Mucosa of descending colon (tissue), 3 donors: Measurements from ENCODE around the gene EGFLAM. TPM values are rescaled to one million over a fixed set of nuclear protein-coding genes. Genes with fewer than 3 reads are reported as not detected.

Experiments used
- ATAC-seq: fragments of 200-7000 bp; cut with Tn5 transposase; one replicate; pipeline ENCODE4 v1.9.1; 2020; ENCODE audit warnings: mild to moderate bottlenecking, moderate library complexity
- DNase-seq, 3 donors: peaks; one replicate each; pipeline ENCODE4 v3.0.0-alpha.2; 2020
- H3K36me3 ChIP-seq: fragments of 200-600 bp; one replicate; pipeline ENCODE4 v1.8.0; 2021; ENCODE audit warnings: low read depth, mild to moderate bottlenecking
- H3K4me1 ChIP-seq: fragments of 200-600 bp; one replicate; pipeline ENCODE4 v1.8.0; 2021; ENCODE audit warnings: low read depth, mild to moderate bottlenecking
- H3K4me3 ChIP-seq: fragments of 200-600 bp; one replicate; pipeline ENCODE4 v1.8.0; 2021; ENCODE audit warnings: mild to moderate bottlenecking
- H3K9me3 ChIP-seq: fragments of 200-600 bp; one replicate; pipeline ENCODE4 v1.8.0; 2021; ENCODE audit warnings: mild to moderate bottlenecking
- intact Hi-C, 2 donors: fragments of 100-400 bp; cut with DNase I in 1 of 2; cut with micrococcal nuclease in 1 of 2; formaldehyde crosslinking; loops; one replicate each; pipeline versions ENCODE4 v1.11.0 to v1.11.1; 2022; cut with DNase I, micrococcal nuclease
- total RNA-seq, 3 donors: library from RNA; stranded (reverse); fragmentation: NEBNext Ultra II Directional in 2 of 3; extraction: Animal tissue kit (Norgen Biotek cat#: 25700) in 2 of 3; gene quantifications; one replicate each; pipeline versions ENCODE4 v1.2.1 to v1.2.4, GENCODE V29; 2021 to 2023
- TF ChIP-seq, protein P1 (sequence below): fragments of 200-600 bp; IDR thresholded peaks from one replicate; pipeline ENCODE4 v1.8.0; 2022; ENCODE audit warnings: antibody characterized with exemption, mild to moderate bottlenecking
- donor health status: DM: no; HTN: no; CAD: no; lungs with moderate emphysema.
- donor health status: DM: no; HTN: no; CAD: no.
- donor health status: DM: no; HTN: yes; CAD: no.

Gene EGFLAM
- total RNA-seq, 3 donors from 2014 or later: 0.46 to 2.1 (median 0.84) TPM

DNA sequence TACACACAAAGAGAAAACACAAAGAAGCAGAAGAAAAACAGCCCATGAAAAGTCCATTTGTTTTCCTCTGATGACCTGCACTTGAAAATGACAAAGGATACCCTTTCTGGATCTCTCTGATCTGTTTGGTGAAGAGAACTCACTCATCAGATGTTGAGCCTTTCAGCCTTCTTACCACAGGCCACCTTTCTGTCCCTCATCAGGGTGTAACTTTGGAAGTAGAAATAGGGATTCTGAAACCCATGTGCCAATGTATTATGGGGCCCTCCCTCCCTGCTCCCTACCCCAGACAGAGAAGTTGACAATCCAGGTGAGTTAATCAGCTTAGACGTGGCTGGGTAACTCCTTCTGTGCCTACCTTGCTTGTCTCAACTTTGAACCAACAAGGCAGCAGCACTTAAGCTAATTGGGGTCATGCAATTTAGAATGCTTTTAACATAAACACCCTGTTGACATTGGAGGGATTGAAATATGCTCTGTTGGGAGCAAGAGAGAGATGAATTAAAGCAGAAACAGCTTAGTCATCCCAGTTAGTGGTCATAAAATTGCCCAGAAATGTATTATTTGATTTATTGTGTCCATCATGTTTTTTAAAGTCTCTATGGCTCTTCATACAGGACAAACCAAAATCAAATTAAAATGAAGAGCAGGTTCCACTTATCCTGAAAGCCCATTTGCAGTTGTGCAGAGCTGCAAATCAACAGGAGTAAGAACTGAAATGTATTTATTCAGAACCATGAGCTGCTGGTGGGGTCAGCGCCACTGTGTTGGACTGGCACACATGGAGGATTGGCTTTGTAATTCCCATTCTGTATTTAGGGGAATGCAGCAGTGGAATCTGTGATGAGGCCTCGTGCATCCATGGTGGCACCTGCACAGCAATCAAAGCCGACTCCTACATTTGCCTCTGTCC is 166.0 kb downstream of the EGFLAM start:
- intact Hi-C loops: no loop called here
- no peaks in the 10 kb centered on the region for H3K36me3 ChIP-seq
- H3K4me3 ChIP-seq: no peak overlapping the region
- ATAC-seq (no peak), DNase-seq (no peak)
- H3K9me3 ChIP-seq: no peaks in the 10 kb centered on the region
- TF ChIP-seq, protein P1, sequence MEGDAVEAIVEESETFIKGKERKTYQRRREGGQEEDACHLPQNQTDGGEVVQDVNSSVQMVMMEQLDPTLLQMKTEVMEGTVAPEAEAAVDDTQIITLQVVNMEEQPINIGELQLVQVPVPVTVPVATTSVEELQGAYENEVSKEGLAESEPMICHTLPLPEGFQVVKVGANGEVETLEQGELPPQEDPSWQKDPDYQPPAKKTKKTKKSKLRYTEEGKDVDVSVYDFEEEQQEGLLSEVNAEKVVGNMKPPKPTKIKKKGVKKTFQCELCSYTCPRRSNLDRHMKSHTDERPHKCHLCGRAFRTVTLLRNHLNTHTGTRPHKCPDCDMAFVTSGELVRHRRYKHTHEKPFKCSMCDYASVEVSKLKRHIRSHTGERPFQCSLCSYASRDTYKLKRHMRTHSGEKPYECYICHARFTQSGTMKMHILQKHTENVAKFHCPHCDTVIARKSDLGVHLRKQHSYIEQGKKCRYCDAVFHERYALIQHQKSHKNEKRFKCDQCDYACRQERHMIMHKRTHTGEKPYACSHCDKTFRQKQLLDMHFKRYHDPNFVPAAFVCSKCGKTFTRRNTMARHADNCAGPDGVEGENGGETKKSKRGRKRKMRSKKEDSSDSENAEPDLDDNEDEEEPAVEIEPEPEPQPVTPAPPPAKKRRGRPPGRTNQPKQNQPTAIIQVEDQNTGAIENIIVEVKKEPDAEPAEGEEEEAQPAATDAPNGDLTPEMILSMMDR: no peak
- no peaks in the 10 kb centered on the region for H3K4me1 ChIP-seq

DNA sequence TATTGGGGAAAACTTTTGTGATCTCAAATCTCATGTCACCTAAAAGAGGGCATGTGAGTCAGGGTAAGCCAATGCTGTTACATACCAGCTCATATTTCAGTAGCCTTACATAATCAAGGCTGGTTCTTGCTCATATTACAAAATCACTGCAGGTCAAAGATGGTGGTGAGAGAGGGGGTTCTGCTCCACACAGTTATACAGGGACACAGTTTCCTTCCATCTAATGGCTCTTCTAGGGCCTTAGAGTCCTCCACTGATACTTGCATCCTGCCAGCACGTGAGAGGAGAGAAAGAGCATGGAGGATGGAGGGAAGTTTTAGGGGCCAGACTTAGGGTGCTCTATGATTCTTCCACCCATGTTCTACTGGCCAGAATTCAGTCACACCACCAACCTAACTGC is 168.1 kb downstream of the EGFLAM start:
- no peak for ATAC-seq
- Histone ChIP-seq H3K9me3 (no peaks in the 10 kb centered on the region), H3K4me3 (no peak overlapping the region), H3K36me3 (no peaks in the 10 kb centered on the region), H3K4me1 (no peaks in the 10 kb centered on the region)
- TF ChIP-seq, protein P1: no peak
- intact Hi-C loops: no loop called here
- no peak for DNase-seq

DNA sequence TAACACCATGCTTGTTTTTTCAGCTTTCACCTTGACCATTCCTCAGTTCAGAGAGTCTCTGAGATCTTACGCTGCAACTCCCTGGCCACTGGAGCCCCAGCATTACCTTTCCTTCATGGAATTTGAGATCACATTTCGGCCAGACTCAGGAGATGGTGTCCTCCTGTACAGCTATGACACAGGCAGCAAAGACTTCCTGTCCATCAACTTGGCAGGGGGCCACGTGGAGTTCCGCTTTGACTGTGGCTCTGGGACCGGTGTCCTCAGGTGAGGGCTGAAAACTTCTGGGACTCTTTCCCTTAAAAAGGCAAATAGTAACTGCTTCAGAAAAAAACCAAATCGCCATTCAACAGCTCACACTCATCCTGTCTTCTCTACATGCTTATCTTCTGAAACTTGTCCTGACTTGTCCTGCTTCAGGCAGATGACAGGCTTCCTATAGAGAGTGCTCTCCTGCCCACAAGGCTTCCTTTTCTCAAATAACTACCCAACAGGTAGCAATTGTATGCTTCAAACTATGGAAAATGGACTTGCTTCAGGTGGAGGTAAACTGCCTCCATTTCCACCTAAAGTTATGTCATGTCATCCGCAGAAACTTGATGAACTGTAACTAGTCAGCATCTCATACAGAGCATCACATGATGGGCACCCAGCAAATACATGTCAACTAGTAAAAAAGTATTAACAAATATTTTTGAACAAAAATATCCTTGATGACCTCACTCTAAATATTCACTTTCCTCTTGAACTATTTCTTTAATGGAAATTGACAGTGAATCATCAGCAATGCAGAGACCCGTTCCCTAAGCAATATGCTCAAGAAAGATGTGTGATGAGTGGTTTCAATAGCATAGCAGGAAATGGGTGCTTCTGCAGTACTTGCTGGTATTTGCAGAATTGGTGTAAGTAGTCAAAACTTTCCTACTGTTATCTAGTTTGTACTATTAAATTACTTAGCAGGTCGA is 168.9 kb downstream of the EGFLAM start:
- TF ChIP-seq, protein P1: no peak
- no peaks in the 10 kb centered on the region for H3K4me1 ChIP-seq
- intact Hi-C loops: no loop called here
- H3K4me3 ChIP-seq: no peak overlapping the region
- H3K36me3 ChIP-seq: no peaks in the 10 kb centered on the region
- ATAC-seq: no peak
- DNase-seq: no peak
- no peaks in the 10 kb centered on the region for H3K9me3 ChIP-seq

DNA sequence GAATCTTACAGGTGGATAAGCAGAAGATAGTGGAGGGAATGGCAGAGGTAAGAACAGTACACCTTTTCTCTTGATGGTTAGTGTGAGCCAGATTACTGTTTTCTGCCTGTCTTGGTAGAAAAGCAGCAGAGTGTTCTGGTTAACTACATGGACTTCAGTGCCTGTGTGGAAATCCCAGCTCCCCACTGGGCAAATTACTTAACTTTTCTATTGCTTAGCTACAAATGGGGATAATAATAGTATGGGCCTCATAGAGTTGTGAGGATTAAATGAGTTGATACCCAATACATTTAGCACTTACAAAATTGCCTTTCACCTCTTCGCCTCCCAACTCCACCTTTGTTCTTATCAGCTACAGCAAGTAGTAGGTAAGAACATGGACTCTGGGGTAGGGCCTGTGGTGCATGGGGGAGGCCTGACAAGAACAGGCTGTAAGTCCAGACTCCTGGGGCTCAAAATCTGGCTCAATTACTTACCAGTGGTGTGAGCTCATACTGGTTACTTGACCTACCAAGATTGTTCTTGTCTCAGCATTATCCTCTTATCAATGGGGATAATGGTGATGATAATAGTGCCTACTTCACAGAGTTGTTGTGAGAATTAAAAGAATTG is 173.0 kb downstream of the EGFLAM start:
- DNase-seq (no peak), ATAC-seq (no peak)
- intact Hi-C loops: no loop called here
- no peak overlapping the region for H3K4me3 ChIP-seq
- TF ChIP-seq, protein P1: no peak
- H3K9me3 ChIP-seq: no peaks in the 10 kb centered on the region
- H3K4me1 ChIP-seq: no peaks in the 10 kb centered on the region
- H3K36me3 ChIP-seq: no peaks in the 10 kb centered on the region

DNA sequence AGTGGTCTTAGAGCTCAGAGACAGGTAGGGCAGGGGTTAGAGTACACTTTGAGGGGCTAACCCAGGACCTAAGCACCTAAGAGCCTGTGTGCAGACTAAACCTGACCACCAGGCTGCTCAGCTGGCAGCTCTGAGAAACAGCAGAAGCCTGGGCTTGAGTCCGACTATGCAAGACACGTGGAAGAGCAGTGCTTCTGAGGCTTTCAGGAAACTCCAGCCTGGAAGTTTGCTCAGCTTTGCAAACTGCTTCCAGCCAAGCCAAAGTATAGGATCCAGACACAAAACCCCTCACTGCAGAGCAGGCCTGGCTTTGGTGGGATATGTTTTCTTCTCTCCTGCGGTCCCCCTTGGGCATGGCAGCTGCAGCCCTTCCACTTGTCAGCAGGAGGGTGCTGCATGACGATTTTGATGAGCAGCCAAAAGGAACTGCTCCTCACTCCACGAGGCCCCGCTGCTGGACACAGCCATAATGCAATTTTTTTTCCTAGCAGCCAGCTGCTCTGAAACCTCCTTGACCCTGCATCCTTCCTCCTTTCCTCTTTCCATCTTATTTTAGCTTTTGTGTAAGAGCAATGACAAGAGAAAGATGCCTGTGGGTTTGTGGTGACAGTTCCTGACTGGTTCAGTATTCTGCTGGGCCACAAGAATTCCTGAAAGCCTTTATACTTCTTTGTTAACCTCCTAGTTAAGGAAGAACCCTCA is 175.0 kb downstream of the EGFLAM start:
- intact Hi-C loops: no loop called here
- H3K9me3 ChIP-seq: no peaks in the 10 kb centered on the region
- no peaks in the 10 kb centered on the region for H3K36me3 ChIP-seq
- DNase-seq (no peak), ATAC-seq (no peak)
- no peak overlapping the region for H3K4me3 ChIP-seq
- TF ChIP-seq, protein P1: no peak
- H3K4me1 ChIP-seq: no peaks in the 10 kb centered on the region
